ENCODE measurements around the gene MBD3L5. TPM values are rescaled to one million over a fixed set of nuclear protein-coding genes. Genes with fewer than 3 reads are reported as not detected.

Gene MBD3L5
- polyA plus RNA-seq, 3 donors: not detected

GRCh38 chr19:6987850-6988249, 42.5 kb upstream of the MBD3L5 start:
- H3K9ac ChIP-seq (ENCODE audit: insufficient read depth, low read length, poor library complexity, severe bottlenecking): no peak overlapping the region
- H3K27me3 Mint-ChIP-seq (ENCODE audit: low read depth in 3 of 3): peaks cover 2 to 5% (median 2%) of the 10 kb centered on the region in 3 donors
- peaks cover 16% of the 10 kb centered on the region for H3K4me1 Mint-ChIP-seq
- H3K9me3 Mint-ChIP-seq: peaks cover 14 to 44% (median 30%) of the 10 kb centered on the region in 7 donors
- DNase-seq: peak; percentile 40 to 48 (median 45)
- no peaks in the 10 kb centered on the region for H3K79me2 ChIP-seq (ENCODE audit: insufficient read depth, low read length)
- peaks cover 0 to 9% of the 10 kb centered on the region in 2 donors for H3K36me3 ChIP-seq (replicated peaks in 1 of 2; ENCODE audit: control insufficient read depth in 1 of 2, insufficient read depth in 2 of 2, low read length in 2 of 2)
- peak overlapping the region in 5 of 7 donors; percentile 54 to 81 (median 75) for H3K27ac Mint-ChIP-seq
- H3K4me1 ChIP-seq (ENCODE audit: control insufficient read depth in 1 of 2, insufficient read depth in 2 of 2, low read length in 2 of 2): peaks cover 18 to 25% of the 10 kb centered on the region in 2 donors
- peak overlapping the region; percentile 46 for H3K4me2 ChIP-seq (replicated peaks; ENCODE audit: extremely low read depth, low read length, poor library complexity, severe bottlenecking)
- no peaks in the 10 kb centered on the region for H3K36me3 Mint-ChIP-seq
- H3K27ac ChIP-seq (ENCODE audit: low read depth in 1 of 2, low read length in 2 of 2): peak overlapping the region; percentile 53 to 60
- no peak overlapping the region for H3K4me3 Mint-ChIP-seq
- peaks cover 19 to 29% of the 10 kb centered on the region in 2 donors for H3K9me3 ChIP-seq (replicated peaks in 1 of 2; ENCODE audit: control insufficient read depth in 1 of 2, insufficient read depth in 1 of 2, low read length in 2 of 2)
- 0% methylated on average over 2 of the region's 4 CpGs for WGBS (ENCODE audit: insufficient coverage)
- H4K20me1 ChIP-seq (ENCODE audit: insufficient read depth, low read length): no peaks in the 10 kb centered on the region
- peak overlapping the region; percentile 19 for H2AFZ ChIP-seq (ENCODE audit: insufficient read depth, low read depth, low read length, poor library complexity, severe bottlenecking)
- H3K27me3 ChIP-seq (ENCODE audit: control insufficient read depth in 2 of 2, insufficient read depth in 2 of 2, low read length in 2 of 2): no peaks in the 10 kb centered on the region
- intact Hi-C loops (cut with micrococcal nuclease): no loop called here
- peak overlapping the region in 2 of 3 experiments; percentile 7 to 23 for H3K4me3 ChIP-seq (replicated peaks in 1 of 3; ENCODE audit: low read depth in 2 of 3, low read length in 3 of 3)
- no peak for TF ChIP-seq CTCF (IDR thresholded peaks at IDR 0.05)

GRCh38 chr19:6988257-6988656, 42.1 kb upstream of the MBD3L5 start:
- Mint-ChIP-seq H3K4me3 (no peak overlapping the region), H3K36me3 (no peaks in the 10 kb centered on the region), H3K4me1 (peaks cover 16% of the 10 kb centered on the region), H3K27ac (peak overlapping the region in 4 of 7 donors; percentile 37 to 81 (median 66)), H3K9me3 (peaks cover 14 to 41% (median 29%) of the 10 kb centered on the region in 7 donors), H3K27me3 (ENCODE audit: low read depth in 3 of 3) (peaks cover 2 to 5% (median 2%) of the 10 kb centered on the region in 3 donors)
- peak overlapping the region in 1 of 3 experiments; percentile 23 for H3K4me3 ChIP-seq (replicated peaks in 1 of 3; ENCODE audit: low read depth in 2 of 3, low read length in 3 of 3)
- H3K4me1 ChIP-seq (ENCODE audit: control insufficient read depth in 1 of 2, insufficient read depth in 2 of 2, low read length in 2 of 2): peaks cover 18 to 25% of the 10 kb centered on the region in 2 donors
- H3K79me2 ChIP-seq (ENCODE audit: insufficient read depth, low read length): no peaks in the 10 kb centered on the region
- peak overlapping the region; percentile 46 for H3K4me2 ChIP-seq (replicated peaks; ENCODE audit: extremely low read depth, low read length, poor library complexity, severe bottlenecking)
- no peak overlapping the region for H3K9ac ChIP-seq (ENCODE audit: insufficient read depth, low read length, poor library complexity, severe bottlenecking)
- WGBS (ENCODE audit: insufficient coverage): 0% methylated on average over 1 of the region's 3 CpGs
- H3K27ac ChIP-seq (ENCODE audit: low read depth in 1 of 2, low read length in 2 of 2): peak overlapping the region; percentile 53 to 60
- H3K36me3 ChIP-seq (replicated peaks in 1 of 2; ENCODE audit: control insufficient read depth in 1 of 2, insufficient read depth in 2 of 2, low read length in 2 of 2): peaks cover 0 to 9% of the 10 kb centered on the region in 2 donors
- peaks cover 19 to 27% of the 10 kb centered on the region in 2 donors for H3K9me3 ChIP-seq (replicated peaks in 1 of 2; ENCODE audit: control insufficient read depth in 1 of 2, insufficient read depth in 1 of 2, low read length in 2 of 2)
- DNase-seq: peak in 1 of 3 donors; percentile 19
- TF ChIP-seq CTCF (IDR thresholded peaks at IDR 0.05): no peak
- H4K20me1 ChIP-seq (ENCODE audit: insufficient read depth, low read length): no peaks in the 10 kb centered on the region
- H3K27me3 ChIP-seq (ENCODE audit: control insufficient read depth in 2 of 2, insufficient read depth in 2 of 2, low read length in 2 of 2): no peaks in the 10 kb centered on the region
- intact Hi-C loops (cut with micrococcal nuclease): no loop called here
- H2AFZ ChIP-seq (ENCODE audit: insufficient read depth, low read depth, low read length, poor library complexity, severe bottlenecking): peak overlapping the region; percentile 19

Measured in CD14-positive monocyte (primary cell).